ENCODE data around the gene SH3RF3.

- TF ChIP-seq CTCF (IDR thresholded peaks at IDR 0.05) (no peak), POLR2A (IDR thresholded peaks at IDR 0.05) (no peak)
Observed at GRCh38 chr2:109230941-109231420, 102.0 kb downstream of the SH3RF3 start.
